GM12878 (cell line): Measurements from ENCODE around the gene CCDC28B. TPM values are rescaled to one million over a fixed set of nuclear protein-coding genes. Genes with fewer than 3 reads are reported as not detected.

Experiments
- CHD2 ChIP-seq: IDR thresholded peaks from 2 replicates; pipeline ENCODE4 v1.6.1; 2011; ENCODE audit warnings: low read depth, low read length, improper control_type of control experiment, borderline replicate concordance
- CREM ChIP-seq: IDR thresholded peaks from 2 replicates; pipeline ENCODE4 v1.6.1; 2014; ENCODE audit warnings: antibody characterized with exemption, low read depth
- EED ChIP-seq: sonication (generic); IDR thresholded peaks from 2 replicates; pipeline ENCODE4 v1.6.1; 2016; ENCODE audit warnings: antibody characterized with exemption, low read depth
- EGR1 ChIP-seq, 2 experiments: IDR thresholded peaks; 1 replicate in 1 of 2; 2 replicates in 1 of 2; pipeline ENCODE4 v1.6.1; 2011 to 2012; ENCODE audit warnings: low read depth in 2 of 2, low read length in 2 of 2, borderline replicate concordance in 1 of 2, mild to moderate bottlenecking in 1 of 2, moderate library complexity in 1 of 2
- ETV6 ChIP-seq, 2 experiments: fragments of 450-650 bp in 1 of 2; IDR thresholded peaks in 1 of 2; conservative IDR thresholded peaks in 1 of 2; 2 replicates each; pipeline ENCODE4 v1.6.1; 2014; ENCODE audit warnings: antibody characterized with exemption in 1 of 2, borderline replicate concordance in 1 of 2, low read depth in 1 of 2, mild to moderate bottlenecking in 1 of 2, moderate library complexity in 1 of 2
- IRF3 ChIP-seq: fragments of 450-650 bp; IDR thresholded peaks from 2 replicates; pipeline ENCODE4 v1.6.1; 2014; ENCODE audit warnings: mild to moderate bottlenecking
- LARP7 ChIP-seq: fragments of 450-650 bp; IDR thresholded peaks from 2 replicates; pipeline ENCODE4 v1.6.1; 2017; ENCODE audit warnings: mild to moderate bottlenecking
- PAX5 ChIP-seq: IDR thresholded peaks from 2 replicates; pipeline ENCODE4 v1.6.1; 2011; ENCODE audit warnings: low read depth, low read length, borderline replicate concordance
- POU2F2 ChIP-seq: IDR thresholded peaks from 3 replicates; pipeline ENCODE4 v1.6.1; 2011; ENCODE audit warnings: low read depth, mild to moderate bottlenecking, low read length, borderline replicate concordance
- PRDM15 ChIP-seq: fragments of 450-650 bp; formaldehyde crosslinking; IDR thresholded peaks from 2 replicates; pipeline ENCODE4 v1.4.0; 2020; ENCODE audit warnings: mild to moderate bottlenecking, moderate library complexity
- RB1 ChIP-seq: fragments of 450-650 bp; formaldehyde crosslinking; IDR thresholded peaks from 2 replicates; pipeline ENCODE4 v1.6.1; 2017; ENCODE audit warnings: mild to moderate bottlenecking, borderline replicate concordance
- RUNX3 ChIP-seq: IDR thresholded peaks from 2 replicates; pipeline ENCODE4 v1.6.1; 2012; ENCODE audit warnings: low read length, inconsistent platforms
- SIN3A ChIP-seq: IDR thresholded peaks from 2 replicates; pipeline ENCODE4 v1.6.1; 2012; ENCODE audit warnings: low read depth, low read length, improper control_type of control experiment
- SMAD1 ChIP-seq: fragments of 450-650 bp; IDR thresholded peaks from 2 replicates; pipeline ENCODE4 v1.6.1; 2018; ENCODE audit warnings: mild to moderate bottlenecking, low read depth; ENCODE audit not compliant: partially characterized antibody
- SMAD5 ChIP-seq: IDR thresholded peaks from 2 replicates; pipeline ENCODE4 v1.6.1; 2016; ENCODE audit warnings: antibody characterized with exemption, low read depth
- SREBF1 ChIP-seq: IDR thresholded peaks from 2 replicates; pipeline ENCODE4 v1.6.1; 2012; ENCODE audit warnings: mild to moderate bottlenecking, low read length
- YY1 ChIP-seq: IDR thresholded peaks from 2 replicates; pipeline ENCODE4 v1.6.1; 2011; ENCODE audit warnings: low read depth, mild to moderate bottlenecking, low read length
- ZBED1 ChIP-seq: IDR thresholded peaks from 2 replicates; pipeline ENCODE4 v1.6.1; 2016; ENCODE audit warnings: borderline replicate concordance
- polyA plus RNA-seq, 11 experiments: library from polyadenylated mRNA; depleted of rRNA in 4 of 11; unstranded in 6 of 11; stranded (reverse) in 5 of 11; fragments of >200 nt; fragmentation: Nextera tagmentation in 4 of 11; fragmentation: Illumina TruSeq in 1 of 11; extraction: Ambion mirVana in 4 of 11; extraction: Trizol in 1 of 11; gene quantifications; 1 replicate in 1 of 11; 2 replicates in 10 of 11; pipeline versions ENCODE4 v1.2.1 to v1.2.3, GENCODE V29; 2011 to 2016; ENCODE audit warnings: inconsistent platforms in 2 of 11, missing spikeins in 2 of 11, low read depth in 1 of 11
- total RNA-seq, 4 experiments: library from RNA; depleted of rRNA in 3 of 4; stranded (reverse); fragments of >200 nt in 3 of 4; fragmentation: Illumina TruSeq in 1 of 4; extraction: Trizol in 1 of 4; gene quantifications; 2 replicates each; pipeline versions ENCODE4 v1.2.1 to v1.2.3, GENCODE V29; 2013 to 2021
- TF ChIP-seq, protein P1 (sequence below): fragments of 450-650 bp; IDR thresholded peaks from 2 replicates; pipeline ENCODE4 v1.6.1; 2017; ENCODE audit warnings: low read depth, mild to moderate bottlenecking, moderate library complexity
- TF ChIP-seq, protein P2 (sequence below): fragments of 450-650 bp; formaldehyde crosslinking; IDR thresholded peaks from 2 replicates; pipeline ENCODE4 v1.4.0; 2022; ENCODE audit warnings: mild to moderate bottlenecking, moderate library complexity

The CCDC28B gene
- total and polyA plus RNA-seq, 10 of the 15 experiments (the other 5 are each of a cell fraction or from before 2014, with no cell fraction given), result 10.5 to 135 (median 90.6) TPM

- TF ChIP-seq IRF3 (no peak), PAX5 (peak; percentile 89), SMAD1 (no peak), SREBF1 (no peak), POU2F2 (peak; percentile 72; the same call in 2 of the 3 replicates), EGR1 (IDR thresholded peaks at IDR 0.05; ENCODE audit: borderline replicate concordance in 1 of 2, low read depth in 2 of 2, low read length in 2 of 2) (peak in 1 of 2 experiments; percentile 83; a peak in 2 of 3 replicates), SMAD5 (peak; percentile 69; the same call in 1 of the 2 replicates), CHD2 (peak; percentile 89), RB1 (no peak), EED (peak; percentile 96), SIN3A (no peak), LARP7 (peak; percentile 32; the same call in 1 of the 2 replicates), RUNX3 (no peak), PRDM15 (no peak), YY1 (peak; percentile 35; the same call in 1 of the 2 replicates), ETV6 (conservative IDR thresholded peaks at IDR 0.05 in 1 of 2, IDR thresholded peaks at IDR 0.05 in 1 of 2; ENCODE audit: borderline replicate concordance in 1 of 2, low read depth in 1 of 2) (peak in 1 of 2 experiments; percentile 98; a peak in 2 of 4 replicates), ZBED1 (peak; percentile 67; the same call in 1 of the 2 replicates), CREM (peak; percentile 95)
- TF ChIP-seq, protein P1, sequence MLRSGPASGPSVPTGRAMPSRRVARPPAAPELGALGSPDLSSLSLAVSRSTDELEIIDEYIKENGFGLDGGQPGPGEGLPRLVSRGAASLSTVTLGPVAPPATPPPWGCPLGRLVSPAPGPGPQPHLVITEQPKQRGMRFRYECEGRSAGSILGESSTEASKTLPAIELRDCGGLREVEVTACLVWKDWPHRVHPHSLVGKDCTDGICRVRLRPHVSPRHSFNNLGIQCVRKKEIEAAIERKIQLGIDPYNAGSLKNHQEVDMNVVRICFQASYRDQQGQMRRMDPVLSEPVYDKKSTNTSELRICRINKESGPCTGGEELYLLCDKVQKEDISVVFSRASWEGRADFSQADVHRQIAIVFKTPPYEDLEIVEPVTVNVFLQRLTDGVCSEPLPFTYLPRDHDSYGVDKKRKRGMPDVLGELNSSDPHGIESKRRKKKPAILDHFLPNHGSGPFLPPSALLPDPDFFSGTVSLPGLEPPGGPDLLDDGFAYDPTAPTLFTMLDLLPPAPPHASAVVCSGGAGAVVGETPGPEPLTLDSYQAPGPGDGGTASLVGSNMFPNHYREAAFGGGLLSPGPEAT, result peak; percentile 67; the same call in 1 of the 2 replicates
- TF ChIP-seq, protein P2, sequence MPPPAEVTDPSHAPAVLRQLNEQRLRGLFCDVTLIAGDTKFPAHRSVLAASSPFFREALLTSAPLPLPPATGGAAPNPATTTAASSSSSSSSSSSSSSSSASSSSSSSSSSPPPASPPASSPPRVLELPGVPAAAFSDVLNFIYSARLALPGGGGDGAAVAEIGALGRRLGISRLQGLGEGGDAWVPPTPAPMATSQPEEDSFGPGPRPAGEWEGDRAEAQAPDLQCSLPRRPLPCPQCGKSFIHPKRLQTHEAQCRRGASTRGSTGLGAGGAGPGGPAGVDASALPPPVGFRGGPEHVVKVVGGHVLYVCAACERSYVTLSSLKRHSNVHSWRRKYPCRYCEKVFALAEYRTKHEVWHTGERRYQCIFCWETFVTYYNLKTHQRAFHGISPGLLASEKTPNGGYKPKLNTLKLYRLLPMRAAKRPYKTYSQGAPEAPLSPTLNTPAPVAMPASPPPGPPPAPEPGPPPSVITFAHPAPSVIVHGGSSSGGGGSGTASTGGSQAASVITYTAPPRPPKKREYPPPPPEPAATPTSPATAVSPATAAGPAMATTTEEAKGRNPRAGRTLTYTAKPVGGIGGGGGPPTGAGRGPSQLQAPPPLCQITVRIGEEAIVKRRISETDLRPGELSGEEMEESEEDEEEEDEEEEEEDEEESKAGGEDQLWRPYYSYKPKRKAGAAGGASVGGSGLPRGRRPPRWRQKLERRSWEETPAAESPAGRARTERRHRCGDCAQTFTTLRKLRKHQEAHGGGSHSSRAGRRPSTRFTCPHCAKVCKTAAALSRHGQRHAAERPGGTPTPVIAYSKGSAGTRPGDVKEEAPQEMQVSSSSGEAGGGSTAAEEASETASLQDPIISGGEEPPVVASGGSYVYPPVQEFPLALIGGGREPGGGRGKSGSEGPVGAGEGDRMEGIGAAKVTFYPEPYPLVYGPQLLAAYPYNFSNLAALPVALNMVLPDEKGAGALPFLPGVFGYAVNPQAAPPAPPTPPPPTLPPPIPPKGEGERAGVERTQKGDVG (CRISPR knock-in tag), result no peak
Measured at GRCh38 chr1:32249831-32250525, 49.6 kb downstream of the CCDC28B start (continued).
